GM21717 (cell line): Measurements from ENCODE around the gene C6orf89.
"Not testable (repeated sequence)": the region's sequence is repeated elsewhere in the genome, so short reads cannot be mapped to it uniquely, and the experiment has no call there.

Experiments
- ATAC-seq: cut with Tn5 transposase; IDR thresholded peaks from one replicate; pipeline ENCODE4 v1.9.1; 2021; ENCODE audit warnings: mild to moderate bottlenecking, moderate library complexity; ENCODE audit not compliant: unreplicated experiment

C6orf89 gene

DNA sequence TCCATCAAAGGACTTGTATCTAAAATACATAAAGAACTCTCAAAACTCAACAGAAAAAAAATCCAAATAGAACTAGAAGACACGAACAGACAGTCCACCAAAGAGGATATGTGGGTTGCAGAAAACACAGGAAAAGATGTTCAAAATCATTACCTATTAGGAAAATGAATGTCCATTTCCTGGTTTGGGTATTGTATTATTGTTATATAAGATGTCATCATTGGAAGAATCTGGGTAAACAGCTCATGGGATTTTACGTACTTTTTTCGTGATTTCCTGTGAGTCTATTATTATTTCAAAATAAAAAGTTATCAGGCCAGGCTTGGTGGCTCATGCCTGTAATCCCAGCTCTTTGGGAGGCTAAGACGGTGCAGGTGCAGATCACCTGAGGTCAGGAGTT is 59.5 kb downstream of the C6orf89 start:
- no peak for ATAC-seq

GRCh38 chr6:36946526-36946925 is 60.8 kb downstream of the C6orf89 start:
- ATAC-seq: no peak

DNA sequence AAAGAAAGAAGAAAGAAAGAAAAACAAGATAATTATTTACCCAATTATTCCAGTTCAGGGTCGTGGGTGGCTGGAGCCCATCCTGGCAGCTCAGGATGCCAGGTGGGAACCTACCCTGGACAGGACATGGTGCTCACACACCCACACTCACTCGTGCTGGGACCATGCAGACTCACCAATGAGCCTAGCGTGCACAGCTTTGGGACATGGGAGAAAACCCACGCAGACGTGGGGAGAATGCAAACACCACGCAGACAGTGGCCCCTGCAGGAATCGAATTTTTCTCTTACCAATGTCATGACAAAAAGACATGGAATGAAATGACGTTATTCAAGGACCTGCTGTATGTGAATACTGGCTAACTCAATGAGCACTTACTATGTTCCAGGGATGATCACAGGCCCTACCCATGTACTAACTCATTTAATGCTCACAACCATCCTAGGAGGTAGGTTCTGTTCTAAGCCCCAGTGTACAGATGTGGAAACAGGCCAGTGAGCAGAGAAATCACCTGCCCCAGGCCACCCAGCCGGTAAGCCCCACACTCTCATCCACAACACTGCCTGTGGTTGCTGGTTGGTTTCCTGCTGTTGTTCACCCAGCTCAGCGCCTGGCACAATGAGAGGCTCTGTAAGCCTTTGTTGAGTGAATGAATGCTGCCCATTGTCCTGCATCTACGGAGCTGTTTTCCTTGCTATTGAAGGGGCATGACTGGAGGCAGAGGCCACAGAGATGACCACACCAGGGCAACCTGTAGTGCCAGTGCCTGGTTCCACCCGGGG is 62.0 kb downstream of the C6orf89 start:
- no peak for ATAC-seq

GRCh38 chr6:36949076-36949475 is 63.3 kb downstream of the C6orf89 start:
- not testable (repeated sequence) for ATAC-seq

DNA sequence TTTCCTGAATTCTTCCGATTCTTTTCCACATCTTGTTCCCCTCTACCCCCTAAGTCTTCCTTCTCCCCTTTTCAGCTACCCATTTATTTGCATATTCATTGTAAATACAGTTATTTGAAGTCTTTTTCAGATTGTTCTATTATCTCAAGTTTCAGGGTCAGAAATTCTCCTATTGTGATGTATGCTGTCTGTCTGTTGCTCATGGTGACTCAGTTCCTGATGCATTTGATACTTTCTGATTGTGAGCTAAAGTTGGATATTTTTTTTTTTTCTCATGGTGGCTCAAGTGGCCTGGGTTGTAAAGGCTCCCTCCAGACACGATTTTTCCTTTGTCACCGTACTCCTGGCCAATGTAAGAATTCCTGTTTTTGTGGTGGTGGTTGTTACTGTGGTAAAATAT is 63.9 kb downstream of the C6orf89 start:
- no peak for ATAC-seq

- ATAC-seq: no peak
Measured at GRCh38 chr6:36953931-36954261, 68.1 kb downstream of the C6orf89 start.

DNA sequence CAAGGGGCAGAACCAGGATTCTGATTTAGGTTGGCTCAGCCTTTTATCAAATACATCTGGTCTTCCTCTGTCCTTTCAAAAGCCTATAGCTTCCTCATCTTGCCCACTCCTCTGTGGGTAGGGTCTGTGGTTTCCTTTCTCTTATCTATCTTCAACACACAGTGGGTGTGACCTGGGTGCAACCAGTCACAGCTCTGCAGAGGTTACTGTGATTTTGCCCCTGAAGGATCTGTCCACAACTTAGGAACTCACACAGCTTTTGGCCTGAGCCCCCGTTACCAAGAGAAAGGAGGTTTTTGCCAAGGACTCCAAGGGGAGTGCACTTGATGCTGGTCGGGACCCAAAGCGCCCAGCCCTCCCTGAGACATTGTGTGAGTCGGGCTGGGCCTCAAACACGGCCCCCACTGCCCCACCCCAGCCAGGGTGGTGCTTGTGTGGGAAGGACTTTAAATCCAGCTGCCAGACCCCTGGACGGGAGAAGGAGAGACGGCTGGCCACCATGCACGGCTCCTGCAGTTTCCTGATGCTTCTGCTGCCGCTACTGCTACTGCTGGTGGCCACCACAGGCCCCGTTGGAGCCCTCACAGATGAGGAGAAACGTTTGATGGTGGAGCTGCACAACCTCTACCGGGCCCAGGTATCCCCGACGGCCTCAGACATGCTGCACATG is 68.6 kb downstream of the C6orf89 start, which contains the start of gene PI16:
Gene PI16 (plus strand): TSS at position 477 of the 670 bp plus-strand sequence. CDS start 23 bp downstream, at position 500.
- ATAC-seq: no peak

DNA sequence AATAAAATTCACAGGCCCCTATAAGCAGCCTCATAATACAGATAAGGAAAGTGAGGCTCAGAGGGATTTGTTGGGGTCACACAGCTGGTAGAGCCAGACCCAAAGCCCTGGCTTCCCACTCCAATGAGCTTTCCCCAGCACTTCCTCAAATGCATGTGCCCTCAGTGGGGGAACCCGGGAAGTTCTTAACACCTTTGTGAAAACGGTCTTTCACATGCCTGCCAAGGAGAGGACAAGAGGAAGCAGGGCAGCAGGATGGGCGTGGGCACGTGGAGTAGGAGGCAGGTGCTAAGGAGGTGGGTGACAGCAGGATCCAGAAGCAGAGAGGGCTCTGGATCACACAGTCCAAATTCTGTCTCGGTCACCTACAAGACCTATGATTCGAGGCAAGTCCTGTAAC is 69.4 kb downstream of the C6orf89 start:
- ATAC-seq: no peak

- ATAC-seq: no peak
Measured at GRCh38 chr6:36955671-36956445, 70.1 kb downstream of the C6orf89 start.

DNA sequence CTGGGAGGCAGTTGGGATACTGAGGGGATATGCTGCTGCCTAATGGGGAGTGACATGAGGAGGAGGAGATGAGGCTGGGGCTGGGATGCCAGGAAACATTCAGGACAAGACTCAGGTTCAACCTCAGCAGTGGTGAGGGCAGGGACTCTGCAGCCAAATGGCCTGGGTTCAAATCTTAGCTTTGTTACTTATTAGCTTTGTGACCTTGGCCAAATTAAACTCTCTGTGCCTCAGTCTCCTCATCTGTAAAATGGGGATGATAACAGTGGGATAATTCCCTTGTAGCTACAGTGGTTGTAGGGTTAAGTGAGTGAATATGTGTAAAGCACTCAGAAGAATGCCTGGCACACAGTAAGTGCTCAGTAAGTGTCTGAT is 70.7 kb downstream of the C6orf89 start:
- no peak for ATAC-seq

- ATAC-seq: no peak
Measured at GRCh38 chr6:36957773-36958271, 72.1 kb downstream of the C6orf89 start.

GRCh38 chr6:36958775-36959554 is 73.2 kb downstream of the C6orf89 start:
- no peak for ATAC-seq

DNA sequence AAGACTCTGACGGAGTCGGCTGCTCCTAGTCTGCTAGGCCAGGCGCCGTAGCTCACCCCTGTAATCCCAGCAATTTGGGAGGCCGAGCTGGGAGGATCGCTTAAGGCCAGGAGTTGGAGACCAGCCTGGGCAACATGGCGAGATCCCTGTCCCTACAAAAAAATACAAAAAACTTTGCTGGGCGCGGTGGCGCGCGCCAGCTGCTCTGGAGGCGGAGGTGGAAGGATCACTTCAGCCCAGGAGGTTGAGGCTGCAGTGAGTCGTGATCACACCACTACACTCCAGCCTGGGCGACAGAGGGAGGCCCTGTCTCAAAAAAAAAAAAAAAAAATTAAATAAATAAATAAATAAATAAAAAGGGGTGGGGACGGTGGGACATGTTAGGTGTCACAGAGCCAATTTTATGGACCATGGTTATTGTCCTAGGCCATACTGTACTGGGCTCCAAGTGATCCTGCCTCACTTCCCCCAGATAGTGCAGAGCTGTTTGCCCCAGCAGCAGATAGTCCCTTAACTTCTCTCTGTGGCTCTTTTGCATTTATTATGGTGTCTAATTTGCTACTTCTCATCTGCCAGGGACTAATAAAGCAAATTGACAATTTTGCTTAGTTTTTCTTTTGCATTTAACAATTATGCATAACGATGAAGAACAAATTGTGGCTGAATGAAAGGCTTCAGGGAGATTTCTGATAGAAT is 74.0 kb downstream of the C6orf89 start:
- no peak for ATAC-seq

DNA sequence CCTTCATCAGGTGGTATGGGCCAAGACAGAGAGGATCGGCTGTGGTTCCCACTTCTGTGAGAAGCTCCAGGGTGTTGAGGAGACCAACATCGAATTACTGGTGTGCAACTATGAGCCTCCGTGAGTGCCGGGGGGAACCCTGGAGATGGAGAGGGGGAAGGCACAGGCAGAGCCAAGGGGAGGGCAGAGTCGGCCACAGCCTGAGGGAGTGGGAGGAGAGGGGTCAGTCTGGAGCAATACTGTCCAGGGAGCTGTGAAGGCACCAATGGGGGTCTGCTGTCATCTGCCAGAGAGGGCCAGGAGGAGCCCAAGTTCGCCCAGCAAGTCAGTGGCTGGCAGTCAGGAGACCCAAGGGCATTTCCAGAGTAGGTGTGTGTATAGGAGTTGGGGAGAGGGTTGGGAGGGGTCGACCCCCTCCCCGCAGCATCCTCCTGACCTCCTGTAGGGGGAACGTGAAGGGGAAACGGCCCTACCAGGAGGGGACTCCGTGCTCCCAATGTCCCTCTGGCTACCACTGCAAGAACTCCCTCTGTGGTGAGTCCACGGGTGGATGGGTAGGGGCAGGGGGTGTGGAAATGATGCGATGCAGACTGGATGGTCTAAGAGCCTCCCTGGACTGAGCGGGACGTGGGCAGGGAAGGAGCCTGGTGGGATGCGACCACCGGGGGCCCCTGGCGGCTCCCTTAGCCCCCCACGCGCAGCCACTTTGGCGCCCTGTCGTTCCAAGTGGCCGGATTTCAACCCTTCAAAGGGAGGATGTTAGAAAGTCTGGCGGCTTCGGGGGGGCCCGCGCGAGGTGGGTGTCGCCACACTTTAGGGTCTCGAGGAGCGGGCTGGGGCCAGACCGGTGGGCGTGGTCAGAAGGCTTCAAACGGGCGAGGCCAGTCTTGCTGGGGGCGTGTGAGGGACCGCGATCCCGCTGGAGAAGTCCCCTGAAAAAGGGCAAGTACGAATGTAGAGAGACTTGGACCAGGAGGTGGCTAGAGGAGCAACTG is 76.0 kb downstream of the C6orf89 start:
- ATAC-seq: no peak

DNA sequence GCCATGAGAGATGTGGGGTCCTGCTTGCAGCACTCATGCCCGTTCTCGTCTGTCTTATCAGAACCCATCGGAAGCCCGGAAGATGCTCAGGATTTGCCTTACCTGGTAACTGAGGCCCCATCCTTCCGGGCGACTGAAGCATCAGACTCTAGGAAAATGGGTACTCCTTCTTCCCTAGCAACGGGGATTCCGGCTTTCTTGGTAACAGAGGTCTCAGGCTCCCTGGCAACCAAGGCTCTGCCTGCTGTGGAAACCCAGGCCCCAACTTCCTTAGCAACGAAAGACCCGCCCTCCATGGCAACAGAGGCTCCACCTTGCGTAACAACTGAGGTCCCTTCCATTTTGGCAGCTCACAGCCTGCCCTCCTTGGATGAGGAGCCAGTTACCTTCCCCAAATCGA is 77.1 kb downstream of the C6orf89 start:
- ATAC-seq: no peak

GRCh38 chr6:36963451-36964290 is 77.9 kb downstream of the C6orf89 start:
- ATAC-seq: no peak

- ATAC-seq: no peak
Measured at GRCh38 chr6:36964349-36964748, 78.6 kb downstream of the C6orf89 start.

GRCh38 chr6:36964908-36965307 is 79.2 kb downstream of the C6orf89 start:
- no peak for ATAC-seq
